Measurements from ENCODE around the gene ZNF605.
"Not testable (repeated sequence)": the region's sequence is repeated elsewhere in the genome, so short reads cannot be mapped to it uniquely, and the experiment has no call there.

The ZNF605 gene

GRCh38 chr12:132922676-132923075 is 33.4 kb downstream of the ZNF605 start:
- Histone ChIP-seq H3K36me3 (ENCODE audit: control insufficient read depth, insufficient read depth, low read length) (no peaks in the 10 kb centered on the region), H3K4me3 (ENCODE audit: low read length) (no peak overlapping the region), H3K9me3 (ENCODE audit: control insufficient read depth, low read length) (peaks cover 53% of the 10 kb centered on the region), H3K4me1 (ENCODE audit: control insufficient read depth, insufficient read depth, low read length) (no peaks in the 10 kb centered on the region), H3K27me3 (ENCODE audit: control insufficient read depth, insufficient read depth, low read length) (no peaks in the 10 kb centered on the region), H3K9ac (ENCODE audit: low read length) (no peak overlapping the region)

- H3K9me3 ChIP-seq (ENCODE audit: control insufficient read depth, low read length), result peaks cover 53% of the 10 kb centered on the region
- H3K9ac ChIP-seq (ENCODE audit: low read length), result no peak overlapping the region
- H3K27me3 ChIP-seq (ENCODE audit: control insufficient read depth, insufficient read depth, low read length), result no peaks in the 10 kb centered on the region
- H3K36me3 ChIP-seq (ENCODE audit: control insufficient read depth, insufficient read depth, low read length), result no peaks in the 10 kb centered on the region
- H3K4me3 ChIP-seq (ENCODE audit: low read length), result no peak overlapping the region
- H3K4me1 ChIP-seq (ENCODE audit: control insufficient read depth, insufficient read depth, low read length), result no peaks in the 10 kb centered on the region
Observed at GRCh38 chr12:132921685-132922084, 34.4 kb downstream of the ZNF605 start.

GRCh38 chr12:132918680-132919079 is 37.4 kb downstream of the ZNF605 start:
- no peaks in the 10 kb centered on the region for H3K27me3 ChIP-seq (ENCODE audit: control insufficient read depth, insufficient read depth, low read length)
- no peak overlapping the region for H3K9ac ChIP-seq (ENCODE audit: low read length)
- no peaks in the 10 kb centered on the region for H3K4me1 ChIP-seq (ENCODE audit: control insufficient read depth, insufficient read depth, low read length)
- H3K9me3 ChIP-seq (ENCODE audit: control insufficient read depth, low read length), result peaks cover 23% of the 10 kb centered on the region
- no peaks in the 10 kb centered on the region for H3K36me3 ChIP-seq (ENCODE audit: control insufficient read depth, insufficient read depth, low read length)
- H3K4me3 ChIP-seq (ENCODE audit: low read length), result no peak overlapping the region

- Histone ChIP-seq H3K36me3 (ENCODE audit: control insufficient read depth, insufficient read depth, low read length) (no peaks in the 10 kb centered on the region), H3K9ac (ENCODE audit: low read length) (peak overlapping the region; percentile 72), H3K4me1 (ENCODE audit: control insufficient read depth, insufficient read depth, low read length) (peaks cover 5% of the 10 kb centered on the region), H3K4me3 (ENCODE audit: low read length) (peak overlapping the region; percentile 56), H3K9me3 (ENCODE audit: control insufficient read depth, low read length) (no peaks in the 10 kb centered on the region), H3K27me3 (ENCODE audit: control insufficient read depth, insufficient read depth, low read length) (peaks cover 14% of the 10 kb centered on the region)
Observed at GRCh38 chr12:132909030-132909368, 47.1 kb downstream of the ZNF605 start.

- H3K27me3 ChIP-seq (ENCODE audit: control insufficient read depth, insufficient read depth, low read length), result peaks cover 14% of the 10 kb centered on the region
- no peaks in the 10 kb centered on the region for H3K9me3 ChIP-seq (ENCODE audit: control insufficient read depth, low read length)
- H3K36me3 ChIP-seq (ENCODE audit: control insufficient read depth, insufficient read depth, low read length), result no peaks in the 10 kb centered on the region
- H3K9ac ChIP-seq (ENCODE audit: low read length), result peak overlapping the region; percentile 72
- peaks cover 5% of the 10 kb centered on the region for H3K4me1 ChIP-seq (ENCODE audit: control insufficient read depth, insufficient read depth, low read length)
- peak overlapping the region; percentile 56 for H3K4me3 ChIP-seq (ENCODE audit: low read length)
Observed at GRCh38 chr12:132908145-132909029, 47.7 kb downstream of the ZNF605 start.

GRCh38 chr12:132907789-132908144 is 48.3 kb downstream of the ZNF605 start:
- not testable (repeated sequence) for H3K9me3 ChIP-seq (ENCODE audit: control insufficient read depth, low read length); H3K4me1 ChIP-seq (ENCODE audit: control insufficient read depth, insufficient read depth, low read length); H3K36me3 ChIP-seq (ENCODE audit: control insufficient read depth, insufficient read depth, low read length); H3K9ac ChIP-seq (ENCODE audit: low read length)
- peak overlapping the region; percentile 56 for H3K4me3 ChIP-seq (ENCODE audit: low read length)
- H3K27me3 ChIP-seq (ENCODE audit: control insufficient read depth, insufficient read depth, low read length), result peaks cover 14% of the 10 kb centered on the region

- H3K9ac ChIP-seq (ENCODE audit: low read length), result no peak overlapping the region
- peaks cover 5% of the 10 kb centered on the region for H3K4me1 ChIP-seq (ENCODE audit: control insufficient read depth, insufficient read depth, low read length)
- no peaks in the 10 kb centered on the region for H3K9me3 ChIP-seq (ENCODE audit: control insufficient read depth, low read length)
- no peaks in the 10 kb centered on the region for H3K36me3 ChIP-seq (ENCODE audit: control insufficient read depth, insufficient read depth, low read length)
- no peak overlapping the region for H3K4me3 ChIP-seq (ENCODE audit: low read length)
- peaks cover 14% of the 10 kb centered on the region for H3K27me3 ChIP-seq (ENCODE audit: control insufficient read depth, insufficient read depth, low read length)
Observed at GRCh38 chr12:132907216-132907615, 48.9 kb downstream of the ZNF605 start.

- Histone ChIP-seq H3K4me3 (ENCODE audit: low read length) (no peak overlapping the region), H3K4me1 (ENCODE audit: control insufficient read depth, insufficient read depth, low read length) (peaks cover 5% of the 10 kb centered on the region), H3K9ac (ENCODE audit: low read length) (no peak overlapping the region), H3K36me3 (ENCODE audit: control insufficient read depth, insufficient read depth, low read length) (no peaks in the 10 kb centered on the region), H3K9me3 (ENCODE audit: control insufficient read depth, low read length) (no peaks in the 10 kb centered on the region), H3K27me3 (ENCODE audit: control insufficient read depth, insufficient read depth, low read length) (peaks cover 14% of the 10 kb centered on the region)
Observed at GRCh38 chr12:132904718-132905328, 51.3 kb downstream of the ZNF605 start.

GRCh38 chr12:132899033-132899432 is 57.1 kb downstream of the ZNF605 start:
- Histone ChIP-seq H3K9me3 (ENCODE audit: control insufficient read depth, low read length) (no peaks in the 10 kb centered on the region), H3K4me1 (ENCODE audit: control insufficient read depth, insufficient read depth, low read length) (no peaks in the 10 kb centered on the region), H3K4me3 (ENCODE audit: low read length) (no peak overlapping the region), H3K27me3 (ENCODE audit: control insufficient read depth, insufficient read depth, low read length) (no peaks in the 10 kb centered on the region), H3K9ac (ENCODE audit: low read length) (no peak overlapping the region), H3K36me3 (ENCODE audit: control insufficient read depth, insufficient read depth, low read length) (no peaks in the 10 kb centered on the region)

GRCh38 chr12:132888852-132889251 is 67.3 kb downstream of the ZNF605 start:
- Histone ChIP-seq H3K4me1 (ENCODE audit: control insufficient read depth, insufficient read depth, low read length) (peaks cover 5% of the 10 kb centered on the region), H3K4me3 (ENCODE audit: low read length) (no peak overlapping the region), H3K27me3 (ENCODE audit: control insufficient read depth, insufficient read depth, low read length) (no peaks in the 10 kb centered on the region), H3K36me3 (ENCODE audit: control insufficient read depth, insufficient read depth, low read length) (no peaks in the 10 kb centered on the region), H3K9me3 (ENCODE audit: control insufficient read depth, low read length) (no peaks in the 10 kb centered on the region), H3K9ac (ENCODE audit: low read length) (no peak overlapping the region)

GRCh38 chr12:132887513-132888351 is 68.4 kb downstream of the ZNF605 start, which contains the start of gene CHFR:
Gene CHFR (minus strand): TSS chr12:132887605. CDS start chr12:132887328, 277 bp downstream.
- no peaks in the 10 kb centered on the region for H3K36me3 ChIP-seq (ENCODE audit: control insufficient read depth, insufficient read depth, low read length)
- peak within 1 kb of the TSS; percentile 97 for H3K9ac ChIP-seq (ENCODE audit: low read length)
- H3K9me3 ChIP-seq (ENCODE audit: control insufficient read depth, low read length), result no peaks in the 10 kb centered on the region
- H3K4me3 ChIP-seq (ENCODE audit: low read length), result peak within 1 kb of the TSS; percentile 76
- H3K4me1 ChIP-seq (ENCODE audit: control insufficient read depth, insufficient read depth, low read length), result peaks cover 5% of the 10 kb centered on the region
- no peaks in the 10 kb centered on the region for H3K27me3 ChIP-seq (ENCODE audit: control insufficient read depth, insufficient read depth, low read length)
